Naive thymus-derived CD4-positive, alpha-beta T cell (primary cell): ENCODE data around the gene ACP4. TPM values are rescaled to one million over a fixed set of nuclear protein-coding genes. Genes with fewer than 3 reads are reported as not detected.
A peak's percentile ranks its signal among the peaks of the same experiment; 100 is the strongest.
"Not testable (repeated sequence)": the region's sequence is repeated elsewhere in the genome, so short reads cannot be mapped to it uniquely, and the experiment has no call there.

Experiments used
- ATAC-seq: fragments of 150-1000 bp; cut with Tn5 transposase; 2 replicates; pipeline ENCODE4 v1.10.0; 2021; ENCODE audit warnings: mild to moderate bottlenecking, moderate library complexity
- CTCF ChIA-PET: fragments of 350-600 bp; sonication (Branson Sonifier 250); formaldehyde crosslinking; loops from one replicate; lab custom pipeline; 2021; ENCODE audit warnings: antibody characterized with exemption; lab: Charles Lee
- POLR2A ChIA-PET: fragments of 350-600 bp; sonication (Branson Sonifier 250); formaldehyde crosslinking; loops from one replicate; lab custom pipeline; 2021; ENCODE audit warnings: antibody characterized with exemption, inconsistent platforms; lab: Charles Lee
- DNase-seq, 9 donors: peaks; one replicate each; pipeline versions ENCODE4 v3.0.0 to v3.0.0-alpha.2; 2020 to 2022; ENCODE audit warnings: mixed read lengths in 1 of 9
- H3K27ac ChIP-seq: one replicate; pipeline ENCODE4 v1.7.0; 2013; ENCODE audit warnings: mild to moderate bottlenecking, low read depth, low read length, moderate library complexity
- H3K27me3 ChIP-seq, 2 donors: one replicate each; pipeline ENCODE4 v1.7.0; 2013; ENCODE audit warnings: low read length in 2 of 2, mild to moderate bottlenecking in 2 of 2, moderate library complexity in 2 of 2; ENCODE audit not compliant: control insufficient read depth in 2 of 2, insufficient read depth in 2 of 2
- H3K36me3 ChIP-seq, 3 experiments: 1 replicate in 2 of 3; 2 replicates in 1 of 3; pipeline ENCODE4 v1.7.0; 2013; ENCODE audit warnings: low read length in 3 of 3, mild to moderate bottlenecking in 3 of 3, moderate library complexity in 1 of 3; ENCODE audit not compliant: insufficient read depth in 3 of 3, control insufficient read depth in 2 of 3
- H3K4me1 ChIP-seq, 2 donors: one replicate each; pipeline ENCODE4 v1.7.0; 2013; ENCODE audit warnings: low read length in 2 of 2, mild to moderate bottlenecking in 2 of 2, moderate library complexity in 1 of 2; ENCODE audit not compliant: control insufficient read depth in 2 of 2, insufficient read depth in 2 of 2
- H3K4me3 ChIP-seq: 2 replicates; pipeline ENCODE4 v1.7.0; 2013; ENCODE audit warnings: mild to moderate bottlenecking, low read length
- H3K9me3 ChIP-seq, 3 experiments: 1 replicate in 2 of 3; 2 replicates in 1 of 3; pipeline ENCODE4 v1.7.0; 2013; ENCODE audit warnings: low read length in 3 of 3; ENCODE audit not compliant: control insufficient read depth in 2 of 3
- H3K27ac Mint-ChIP-seq, 9 donors: one replicate each; pipeline ENCODE4 v1.8.0; 2020 to 2022; ENCODE audit warnings: mixed read lengths in 9 of 9, mild to moderate bottlenecking in 8 of 9, moderate library complexity in 5 of 9, inconsistent platforms in 2 of 9
- H3K27me3 Mint-ChIP-seq, 5 donors: one replicate each; pipeline ENCODE4 v1.8.0; 2021 to 2022; ENCODE audit warnings: mixed read lengths in 5 of 5, mild to moderate bottlenecking in 1 of 5
- H3K36me3 Mint-ChIP-seq, 5 donors: one replicate each; pipeline ENCODE4 v1.8.0; 2020 to 2022; ENCODE audit warnings: mixed read lengths in 5 of 5, mild to moderate bottlenecking in 3 of 5, inconsistent platforms in 1 of 5
- H3K4me1 Mint-ChIP-seq, 7 donors: one replicate each; pipeline ENCODE4 v1.8.0; 2020 to 2022; ENCODE audit warnings: mixed read lengths in 7 of 7, mild to moderate bottlenecking in 3 of 7, inconsistent platforms in 1 of 7
- H3K4me3 Mint-ChIP-seq, 10 donors: one replicate each; pipeline ENCODE4 v1.8.0; 2020 to 2022; ENCODE audit warnings: mild to moderate bottlenecking in 10 of 10, mixed read lengths in 10 of 10, moderate library complexity in 6 of 10, inconsistent platforms in 2 of 10
- H3K9me3 Mint-ChIP-seq, 11 donors: one replicate each; pipeline ENCODE4 v1.8.0; 2020 to 2022; ENCODE audit warnings: mixed read lengths in 11 of 11, mild to moderate bottlenecking in 4 of 11, inconsistent platforms in 1 of 11, moderate library complexity in 1 of 11
- intact Hi-C, 2 donors: fragments of 100-400 bp; cut with micrococcal nuclease; formaldehyde crosslinking; loops; one replicate each; pipeline ENCODE4 v1.15.1; 2023
- polyA plus RNA-seq, 2 donors: library from polyadenylated mRNA; unstranded; fragments of 300-500 nt; fragmentation: Illumina TruSeq; gene quantifications; one replicate each; pipeline ENCODE4 v1.2.3, GENCODE V29; 2021
- total RNA-seq, 6 experiments: library from RNA in 5 of 6; stranded (reverse) in 5 of 6; gene quantifications; 1 replicate in 5 of 6; 2 replicates in 1 of 6; pipeline ENCODE4 v1.2.3 and lab custom pipeline; 2021 to 2026

The ACP4 gene, protein sequence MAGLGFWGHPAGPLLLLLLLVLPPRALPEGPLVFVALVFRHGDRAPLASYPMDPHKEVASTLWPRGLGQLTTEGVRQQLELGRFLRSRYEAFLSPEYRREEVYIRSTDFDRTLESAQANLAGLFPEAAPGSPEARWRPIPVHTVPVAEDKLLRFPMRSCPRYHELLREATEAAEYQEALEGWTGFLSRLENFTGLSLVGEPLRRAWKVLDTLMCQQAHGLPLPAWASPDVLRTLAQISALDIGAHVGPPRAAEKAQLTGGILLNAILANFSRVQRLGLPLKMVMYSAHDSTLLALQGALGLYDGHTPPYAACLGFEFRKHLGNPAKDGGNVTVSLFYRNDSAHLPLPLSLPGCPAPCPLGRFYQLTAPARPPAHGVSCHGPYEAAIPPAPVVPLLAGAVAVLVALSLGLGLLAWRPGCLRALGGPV
- not detected for total RNA-seq
- not detected for polyA plus RNA-seq
- not detected for total RNA-seq (lab: John Stamatoyannopoulos, UW)

DNA sequence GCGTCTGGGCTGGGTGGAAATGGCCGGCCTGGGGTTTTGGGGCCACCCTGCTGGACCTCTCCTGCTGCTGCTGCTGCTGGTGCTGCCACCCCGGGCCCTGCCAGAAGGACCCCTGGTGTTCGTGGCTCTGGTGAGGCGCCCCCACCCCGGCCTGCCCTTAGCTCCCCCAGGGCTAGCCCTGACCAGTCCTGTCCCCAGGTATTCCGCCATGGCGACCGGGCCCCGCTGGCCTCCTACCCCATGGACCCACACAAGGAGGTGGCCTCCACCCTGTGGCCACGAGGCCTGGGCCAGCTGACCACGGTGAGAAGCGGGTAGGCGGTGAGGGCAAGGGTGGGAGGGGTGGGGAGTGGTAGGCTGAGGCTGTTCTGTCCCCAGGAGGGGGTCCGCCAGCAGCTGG, at the start of gene ACP4:
Gene ACP4, plus strand, starts transcription at position 20 of the 400 bp plus-strand sequence. Its CDS starts 0 bp downstream, at position 20.
- peaks cover 0 to 12% (median 0%) of the 10 kb centered on the region in 7 donors for H3K4me1 Mint-ChIP-seq
- peak within 1 kb of the TSS in 1 of 10 donors; percentile 43 for H3K4me3 Mint-ChIP-seq
- peak within 1 kb of the TSS in 4 of 9 donors; percentile 13 to 62 (median 40) for H3K27ac Mint-ChIP-seq
- H3K27me3 Mint-ChIP-seq: no peaks in the 10 kb centered on the region
- no peak within 1 kb of the TSS for H3K27ac ChIP-seq
- intact Hi-C loops: no loop called here
- no peaks in the 10 kb centered on the region for H3K9me3 Mint-ChIP-seq
- ATAC-seq (no peak), DNase-seq (no peak)
- no peaks in the 10 kb centered on the region for H3K36me3 Mint-ChIP-seq
- H3K9me3 ChIP-seq: no peaks in the 10 kb centered on the region
- ChIA-PET CTCF (no interaction called here), POLR2A (no interaction called here)
- peaks cover 0 to under 1% (median 0%) of the 10 kb centered on the region in 3 experiments for H3K36me3 ChIP-seq
- H3K4me1 ChIP-seq: no peaks in the 10 kb centered on the region
- H3K4me3 ChIP-seq: no peak within 1 kb of the TSS
- H3K27me3 ChIP-seq: no peaks in the 10 kb centered on the region

DNA sequence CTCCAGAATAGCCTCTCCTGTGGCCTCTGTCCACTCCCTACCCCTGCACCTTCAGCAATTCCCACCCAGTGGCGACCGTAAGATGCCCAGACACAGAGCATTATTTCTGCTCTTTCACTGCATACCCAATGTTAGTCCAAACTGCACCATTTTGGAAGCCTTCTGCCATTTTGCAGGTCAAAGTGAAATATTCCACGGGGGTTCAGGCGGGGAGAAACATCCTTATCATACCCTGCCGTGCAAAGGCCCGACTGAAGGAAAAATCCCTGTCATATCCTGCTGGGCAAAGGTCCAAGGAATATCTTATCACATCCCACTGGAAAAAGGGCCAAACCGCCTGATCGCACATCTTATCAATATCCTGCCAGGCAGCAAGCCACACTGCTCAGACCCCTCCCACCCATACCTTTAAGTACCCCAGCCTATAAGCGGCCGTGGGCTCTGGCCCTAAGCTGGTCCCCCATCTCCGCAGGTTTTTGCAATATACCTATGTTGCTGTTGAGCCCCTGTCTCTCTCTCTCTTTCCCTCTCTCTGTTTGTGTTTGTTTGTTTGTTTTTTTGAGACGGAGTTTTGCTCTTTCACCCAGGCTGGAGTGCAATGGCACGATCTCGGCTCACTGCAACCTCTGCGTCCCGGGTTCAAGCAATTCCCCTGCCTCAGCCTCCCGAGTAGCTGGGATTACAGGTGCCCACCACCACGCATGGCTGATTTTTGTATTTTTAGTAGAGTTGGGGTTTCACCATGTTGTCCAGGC, 48.9 kb upstream of the ACP4 start:
- intact Hi-C loops: no loop called here
- Histone ChIP-seq H3K27ac (no peak overlapping the region), H3K4me3 (no peak overlapping the region), H3K36me3 (no peaks in the 10 kb centered on the region), H3K9me3 (no peaks in the 10 kb centered on the region), H3K27me3 (no peaks in the 10 kb centered on the region), H3K4me1 (no peaks in the 10 kb centered on the region)
- Mint-ChIP-seq H3K4me3 (no peak overlapping the region), H3K27me3 (peaks cover 20 to 71% (median 43%) of the 10 kb centered on the region in 5 donors), H3K36me3 (no peaks in the 10 kb centered on the region), H3K4me1 (no peaks in the 10 kb centered on the region), H3K27ac (no peak overlapping the region), H3K9me3 (peaks cover 0 to 5% (median 0%) of the 10 kb centered on the region in 11 donors)
- POLR2A ChIA-PET: no interaction called here
- CTCF ChIA-PET: no interaction called here
- DNase-seq (no peak), ATAC-seq (no peak)

DNA sequence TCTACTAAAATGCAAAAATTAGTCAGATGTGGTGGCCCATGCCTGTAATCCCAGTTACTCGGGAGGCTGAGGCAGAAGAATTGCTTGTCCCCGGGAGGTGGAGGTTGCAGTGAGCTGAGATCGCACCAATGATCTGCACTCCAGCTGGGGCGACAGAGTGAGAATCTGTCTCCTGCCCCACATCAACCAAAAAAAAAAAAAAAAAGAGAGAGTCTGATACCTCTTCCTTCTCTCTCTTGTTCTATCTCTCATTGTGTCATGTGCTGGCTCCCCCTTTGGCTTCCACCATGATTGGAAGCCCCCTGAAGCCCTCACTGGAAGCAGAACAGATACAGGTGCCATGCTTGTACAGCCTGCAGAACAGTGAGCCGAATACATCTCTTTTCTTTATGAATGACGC, 46.7 kb upstream of the ACP4 start:
- H3K27me3 ChIP-seq: no peaks in the 10 kb centered on the region
- no peak overlapping the region for H3K27ac ChIP-seq
- intact Hi-C loops: no loop called here
- peaks cover 0 to 5% (median 0%) of the 10 kb centered on the region in 11 donors for H3K9me3 Mint-ChIP-seq
- H3K36me3 Mint-ChIP-seq: no peaks in the 10 kb centered on the region
- H3K9me3 ChIP-seq: no peaks in the 10 kb centered on the region
- no peak for ATAC-seq
- H3K27me3 Mint-ChIP-seq: peaks cover 16 to 61% (median 33%) of the 10 kb centered on the region in 5 donors
- no peak overlapping the region for H3K27ac Mint-ChIP-seq
- ChIA-PET CTCF (no interaction called here), POLR2A (no interaction called here)
- H3K4me3 ChIP-seq: no peak overlapping the region
- H3K4me1 Mint-ChIP-seq: no peaks in the 10 kb centered on the region
- H3K4me3 Mint-ChIP-seq: no peak overlapping the region
- no peaks in the 10 kb centered on the region for H3K36me3 ChIP-seq
- H3K4me1 ChIP-seq: no peaks in the 10 kb centered on the region
- DNase-seq: no peak

DNA sequence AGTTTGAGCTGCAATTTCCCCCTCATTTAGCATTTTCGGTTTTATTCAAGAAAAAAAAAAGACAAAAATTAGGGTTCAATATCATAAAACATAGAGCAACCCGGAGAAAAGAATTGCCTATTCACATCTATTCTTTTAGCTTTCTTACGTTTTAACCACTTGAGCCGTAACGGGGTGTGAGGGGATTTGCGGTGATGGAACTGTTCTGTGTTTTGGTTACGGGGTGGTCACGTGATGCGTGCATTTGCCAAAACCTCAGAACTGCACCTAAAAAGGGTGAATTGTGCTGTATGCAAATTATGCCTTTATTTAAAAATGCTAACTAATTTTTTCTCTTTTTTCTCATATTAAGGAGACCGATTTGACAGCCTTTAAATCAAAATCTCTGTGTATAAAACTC, 45.0 kb upstream of the ACP4 start:
- Mint-ChIP-seq H3K9me3 (peaks cover 0 to 2% (median 0%) of the 10 kb centered on the region in 11 donors), H3K36me3 (no peaks in the 10 kb centered on the region), H3K4me1 (no peaks in the 10 kb centered on the region), H3K27me3 (peaks cover 7 to 50% (median 19%) of the 10 kb centered on the region in 5 donors), H3K27ac (no peak overlapping the region), H3K4me3 (no peak overlapping the region)
- H3K9me3 ChIP-seq: no peaks in the 10 kb centered on the region
- POLR2A ChIA-PET: no interaction called here
- intact Hi-C loops: no loop called here
- no peak for ATAC-seq
- no peaks in the 10 kb centered on the region for H3K4me1 ChIP-seq
- DNase-seq: no peak
- no peak overlapping the region for H3K27ac ChIP-seq
- no peaks in the 10 kb centered on the region for H3K36me3 ChIP-seq
- no peak overlapping the region for H3K4me3 ChIP-seq
- CTCF ChIA-PET: no interaction called here
- no peaks in the 10 kb centered on the region for H3K27me3 ChIP-seq

DNA sequence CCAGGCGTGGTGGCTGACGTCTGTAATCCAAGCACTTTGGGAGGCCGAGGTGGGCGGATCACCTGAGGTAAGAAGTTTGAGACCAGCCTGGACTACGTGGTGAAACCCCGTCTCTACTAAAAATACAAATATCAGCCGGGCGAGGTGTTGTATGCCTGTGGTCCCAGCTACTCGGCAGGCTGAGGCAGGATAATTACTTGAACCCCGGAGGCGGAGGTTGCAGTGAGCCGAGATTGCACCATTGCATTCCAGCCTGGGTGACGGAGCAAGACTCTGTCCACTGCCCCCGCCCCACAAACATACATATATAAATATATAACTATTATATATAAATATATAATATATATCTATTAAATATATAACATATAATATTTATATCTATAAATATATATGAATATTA, 43.1 kb upstream of the ACP4 start:
- H3K4me1 Mint-ChIP-seq, ATAC-seq, H3K4me1 ChIP-seq, intact Hi-C loops, POLR2A ChIA-PET, H3K9me3 Mint-ChIP-seq, DNase-seq, H3K36me3 ChIP-seq, H3K36me3 Mint-ChIP-seq, H3K9me3 ChIP-seq, H3K4me3 Mint-ChIP-seq, H3K27me3 ChIP-seq, H3K27ac Mint-ChIP-seq, H3K27ac ChIP-seq, CTCF ChIA-PET, H3K4me3 ChIP-seq: not testable (repeated sequence)
- H3K27me3 Mint-ChIP-seq: peaks cover 0 to 36% (median 12%) of the 10 kb centered on the region in 5 donors

DNA sequence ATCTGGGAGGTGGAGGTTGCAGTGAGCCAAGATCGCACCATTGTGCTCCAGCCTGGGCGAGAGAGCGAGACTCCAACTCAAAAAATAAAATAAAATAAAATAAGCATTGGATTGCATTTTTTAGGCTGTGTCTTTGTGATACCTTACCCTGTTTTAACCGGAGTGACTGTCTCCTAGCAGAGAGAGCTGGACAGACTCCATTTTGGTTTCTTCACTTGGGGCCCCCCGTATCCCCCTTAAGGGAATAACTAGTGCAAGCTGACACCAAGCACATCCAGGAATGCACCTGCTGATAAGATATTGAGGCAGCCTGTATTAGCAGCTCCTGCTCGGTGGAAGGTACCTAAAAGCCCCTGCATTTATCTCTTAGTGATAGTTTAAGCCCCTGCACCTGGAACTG, 40.7 kb upstream of the ACP4 start:
- no peaks in the 10 kb centered on the region for H3K9me3 ChIP-seq
- Mint-ChIP-seq H3K27ac (no peak overlapping the region), H3K4me1 (no peaks in the 10 kb centered on the region), H3K36me3 (no peaks in the 10 kb centered on the region), H3K27me3 (peaks cover 0 to 36% (median 10%) of the 10 kb centered on the region in 5 donors), H3K4me3 (no peak overlapping the region), H3K9me3 (peaks cover 0 to 2% (median 0%) of the 10 kb centered on the region in 11 donors)
- DNase-seq (no peak), ATAC-seq (no peak)
- intact Hi-C loops: no loop called here
- ChIA-PET POLR2A (no interaction called here), CTCF (no interaction called here)
- no peak overlapping the region for H3K4me3 ChIP-seq
- H3K4me1 ChIP-seq: no peaks in the 10 kb centered on the region
- no peak overlapping the region for H3K27ac ChIP-seq
- H3K36me3 ChIP-seq: no peaks in the 10 kb centered on the region
- no peaks in the 10 kb centered on the region for H3K27me3 ChIP-seq
